ENCODE measurements around the gene TRIM38. TPM values are rescaled to one million over a fixed set of nuclear protein-coding genes. Genes with fewer than 3 reads are reported as not detected.

Gene TRIM38
- total RNA-seq, 1 experiment from 2014 or later, result 0.70 TPM

- no peak for DNase-seq
- no peak overlapping the region for H3K4me3 ChIP-seq (ENCODE audit: low read depth, low read length)
- intact Hi-C loops (cut with micrococcal nuclease; ENCODE audit: unreplicated experiment), result no loop called here
- H3K27me3 ChIP-seq (replicated peaks; ENCODE audit: control insufficient read depth, insufficient read depth, low read length), result no peaks in the 10 kb centered on the region
- Mint-ChIP-seq H3K4me3 (ENCODE audit: unreplicated experiment) (no peak overlapping the region), H3K36me3 (ENCODE audit: insufficient read depth, unreplicated experiment) (peaks cover 4% of the 10 kb centered on the region), H3K27ac (ENCODE audit: unreplicated experiment) (no peak overlapping the region), H3K27me3 (ENCODE audit: insufficient read depth, unreplicated experiment) (no peaks in the 10 kb centered on the region), H3K9me3 (ENCODE audit: unreplicated experiment) (no peaks in the 10 kb centered on the region), H3K4me1 (ENCODE audit: low read depth, unreplicated experiment) (peaks cover 27% of the 10 kb centered on the region)
- H3K4me1 ChIP-seq, result peaks cover 17% of the 10 kb centered on the region
- CTCF ChIA-PET, result no interaction called here
- POLR2A ChIA-PET, result no interaction called here
- no peaks in the 10 kb centered on the region for H3K9me3 ChIP-seq
- no peak for TF ChIP-seq CTCF (IDR thresholded peaks at IDR 0.05; ENCODE audit: insufficient read depth in 1 of 2, low read depth in 1 of 2, low read length in 1 of 2, severe bottlenecking in 1 of 2, unreplicated experiment in 1 of 2)
- no TSS peak for BruUV-seq (replicated peaks)
- no peaks in the 10 kb centered on the region for H3K36me3 ChIP-seq (ENCODE audit: control insufficient read depth, insufficient read depth, low read length)
Measured at GRCh38 chr6:25966711-25967110, 4.1 kb downstream of the TRIM38 start.

- CTCF ChIA-PET, result no interaction called here
- POLR2A ChIA-PET, result interaction anchor here (0.7 kb wide), 1 partner anchor 29 kb away, joined by 3 read pairs; no protein-coding TSS in a partner anchor
Measured at GRCh38 chr6:25968769-25969168, 6.2 kb downstream of the TRIM38 start.

GRCh38 chr6:25971187-25971821 lies 8.7 kb downstream of the TRIM38 start:
- H3K36me3 Mint-ChIP-seq (ENCODE audit: insufficient read depth, unreplicated experiment), result peaks cover 6% of the 10 kb centered on the region
- H3K4me3 Mint-ChIP-seq (ENCODE audit: unreplicated experiment), result peak overlapping the region; percentile 36
- ChIA-PET CTCF (interaction anchor here (1.2 kb wide), 1 partner anchor 22 kb away, joined by 3 read pairs; no protein-coding TSS in a partner anchor), POLR2A (no interaction called here)
- H3K9me3 ChIP-seq, result no peaks in the 10 kb centered on the region
- BruUV-seq (replicated peaks), result no TSS peak
- no peaks in the 10 kb centered on the region for H3K9me3 Mint-ChIP-seq (ENCODE audit: unreplicated experiment)
- DNase-seq, result peak; percentile 32 to 47
- no peak overlapping the region for H3K4me3 ChIP-seq (ENCODE audit: low read depth, low read length)
- no peaks in the 10 kb centered on the region for H3K36me3 ChIP-seq (ENCODE audit: control insufficient read depth, insufficient read depth, low read length)
- H3K27ac Mint-ChIP-seq (ENCODE audit: unreplicated experiment), result peak overlapping the region; percentile 84
- no peaks in the 10 kb centered on the region for H3K27me3 ChIP-seq (replicated peaks; ENCODE audit: control insufficient read depth, insufficient read depth, low read length)
- intact Hi-C loops (cut with micrococcal nuclease; ENCODE audit: unreplicated experiment), result no loop called here
- H3K4me1 Mint-ChIP-seq (ENCODE audit: low read depth, unreplicated experiment), result peaks cover 26% of the 10 kb centered on the region
- peaks cover 42% of the 10 kb centered on the region for H3K4me1 ChIP-seq
- no peaks in the 10 kb centered on the region for H3K27me3 Mint-ChIP-seq (ENCODE audit: insufficient read depth, unreplicated experiment)
- TF ChIP-seq CTCF (IDR thresholded peaks at IDR 0.05; ENCODE audit: insufficient read depth in 1 of 2, low read depth in 1 of 2, low read length in 1 of 2, severe bottlenecking in 1 of 2, unreplicated experiment in 1 of 2), result no peak

More at GRCh38 chr6:25968769-25969168, 6.2 kb downstream of the TRIM38 start:
- Mint-ChIP-seq H3K9me3 (ENCODE audit: unreplicated experiment) (no peaks in the 10 kb centered on the region), H3K4me1 (ENCODE audit: low read depth, unreplicated experiment) (peaks cover 22% of the 10 kb centered on the region), H3K27ac (ENCODE audit: unreplicated experiment) (no peak overlapping the region), H3K4me3 (ENCODE audit: unreplicated experiment) (no peak overlapping the region), H3K36me3 (ENCODE audit: insufficient read depth, unreplicated experiment) (peaks cover 6% of the 10 kb centered on the region), H3K27me3 (ENCODE audit: insufficient read depth, unreplicated experiment) (no peaks in the 10 kb centered on the region)
- no peak for TF ChIP-seq CTCF (IDR thresholded peaks at IDR 0.05; ENCODE audit: insufficient read depth in 1 of 2, low read depth in 1 of 2, low read length in 1 of 2, severe bottlenecking in 1 of 2, unreplicated experiment in 1 of 2)
- DNase-seq, result no peak
- peaks cover 33% of the 10 kb centered on the region for H3K4me1 ChIP-seq
- no peak overlapping the region for H3K4me3 ChIP-seq (ENCODE audit: low read depth, low read length)
- H3K36me3 ChIP-seq (ENCODE audit: control insufficient read depth, insufficient read depth, low read length), result no peaks in the 10 kb centered on the region
- H3K9me3 ChIP-seq, result no peaks in the 10 kb centered on the region
- intact Hi-C loops (cut with micrococcal nuclease; ENCODE audit: unreplicated experiment), result no loop called here
- H3K27me3 ChIP-seq (replicated peaks; ENCODE audit: control insufficient read depth, insufficient read depth, low read length), result no peaks in the 10 kb centered on the region
- BruUV-seq (replicated peaks), result no TSS peak
